ENCODE results near the gene LAX1.

LAX1 gene

GRCh38 chr1:203765029-203765837, at the start of gene LAX1:
LAX1 (plus strand) TSS chr1:203765183; CDS start chr1:203765566, 383 bp downstream.
- H3K27ac ChIP-seq: no peak within 1 kb of the TSS
- ChIA-PET CTCF (interaction anchor here (0.5 to 0.9 kb wide), 3 partner anchors 17 to 773 kb away, joined by 3 to 6 read pairs (median 3); no protein-coding TSS in a partner anchor), POLR2A (ENCODE audit: low non-redundant PET) (no interaction called here)
- DNase-seq (ENCODE audit: low spot score): no peak
- TF ChIP-seq CTCF (conservative IDR thresholded peaks at IDR 0.05; ENCODE audit: low read depth): no peak

GRCh38 chr1:203717120-203717519, 47.9 kb upstream of the LAX1 start:
- CTCF ChIA-PET: no interaction called here
- POLR2A ChIA-PET (ENCODE audit: low non-redundant PET): interaction anchor here (0.6 kb wide), 1 partner anchor 80 kb away, joined by 3 read pairs; no protein-coding TSS in a partner anchor
- no peak for DNase-seq (ENCODE audit: low spot score)
- TF ChIP-seq CTCF (conservative IDR thresholded peaks at IDR 0.05; ENCODE audit: low read depth): no peak
- no peak overlapping the region for H3K27ac ChIP-seq

- no peak overlapping the region for H3K27ac ChIP-seq
- ChIA-PET POLR2A (ENCODE audit: low non-redundant PET) (no interaction called here), CTCF (interaction anchor here (0.6 to 0.9 kb wide), 3 partner anchors 9 to 47 kb away, joined by 3 read pairs; no protein-coding TSS in a partner anchor)
- no peak for DNase-seq (ENCODE audit: low spot score)
- TF ChIP-seq CTCF (conservative IDR thresholded peaks at IDR 0.05; ENCODE audit: low read depth): no peak
These were observed 44.7 kb upstream of the LAX1 start for GRCh38 chr1:203720242-203720641.

- no peak for DNase-seq (ENCODE audit: low spot score)
- ChIA-PET CTCF (interaction anchor here (0.6 to 1.9 kb wide), 3 partner anchors 20 to 381 kb away, joined by 4 to 7 read pairs (median 4); no protein-coding TSS in a partner anchor), POLR2A (ENCODE audit: low non-redundant PET) (no interaction called here)
- TF ChIP-seq CTCF (conservative IDR thresholded peaks at IDR 0.05; ENCODE audit: low read depth): no peak
- no peak overlapping the region for H3K27ac ChIP-seq
These were observed 42.1 kb upstream of the LAX1 start for GRCh38 chr1:203722909-203723308.

GRCh38 chr1:203726417-203726867, 38.5 kb upstream of the LAX1 start:
- ChIA-PET POLR2A (ENCODE audit: low non-redundant PET) (interaction anchor here (0.7 kb wide), 1 partner anchor 122 kb away, joined by 4 read pairs; no protein-coding TSS in a partner anchor), CTCF (interaction anchor here (0.7 kb wide), 1 partner anchor 457 kb away, joined by 3 read pairs; no protein-coding TSS in a partner anchor)
- TF ChIP-seq CTCF (conservative IDR thresholded peaks at IDR 0.05; ENCODE audit: low read depth): no peak
- no peak overlapping the region for H3K27ac ChIP-seq
- DNase-seq (ENCODE audit: low spot score): no peak

- ChIA-PET CTCF (interaction anchor here (0.5 to 0.6 kb wide), 3 partner anchors 16 to 363 kb away, joined by 3 to 4 read pairs (median 3); no protein-coding TSS in a partner anchor), POLR2A (ENCODE audit: low non-redundant PET) (no interaction called here)
These were observed 31.7 kb upstream of the LAX1 start for GRCh38 chr1:203733009-203733863.

More at GRCh38 chr1:203733009-203733863, 31.7 kb upstream of the LAX1 start:
- no peak for DNase-seq (ENCODE audit: low spot score)
- no peak overlapping the region for H3K27ac ChIP-seq
- no peak for TF ChIP-seq CTCF (conservative IDR thresholded peaks at IDR 0.05; ENCODE audit: low read depth)

Measured in RWPE1 (cell line).